Measurements from ENCODE around the gene PIGR. TPM values are rescaled to one million over a fixed set of nuclear protein-coding genes. Genes with fewer than 3 reads are reported as not detected.

PIGR gene
- total RNA-seq, 1 donor from 2014 or later: 813 TPM

GRCh38 chr1:206923009-206923960, 23.0 kb downstream of the PIGR start:
- no peaks in the 10 kb centered on the region for H3K36me3 ChIP-seq
- ATAC-seq (peak; percentile 25 to 35), DNase-seq (peak; percentile 54)
- peaks cover 42% of the 10 kb centered on the region for H3K4me1 ChIP-seq
- intact Hi-C loops (cut with DNase I): no loop called here
- no peaks in the 10 kb centered on the region for H3K9me3 ChIP-seq
- TF ChIP-seq, protein P1, sequence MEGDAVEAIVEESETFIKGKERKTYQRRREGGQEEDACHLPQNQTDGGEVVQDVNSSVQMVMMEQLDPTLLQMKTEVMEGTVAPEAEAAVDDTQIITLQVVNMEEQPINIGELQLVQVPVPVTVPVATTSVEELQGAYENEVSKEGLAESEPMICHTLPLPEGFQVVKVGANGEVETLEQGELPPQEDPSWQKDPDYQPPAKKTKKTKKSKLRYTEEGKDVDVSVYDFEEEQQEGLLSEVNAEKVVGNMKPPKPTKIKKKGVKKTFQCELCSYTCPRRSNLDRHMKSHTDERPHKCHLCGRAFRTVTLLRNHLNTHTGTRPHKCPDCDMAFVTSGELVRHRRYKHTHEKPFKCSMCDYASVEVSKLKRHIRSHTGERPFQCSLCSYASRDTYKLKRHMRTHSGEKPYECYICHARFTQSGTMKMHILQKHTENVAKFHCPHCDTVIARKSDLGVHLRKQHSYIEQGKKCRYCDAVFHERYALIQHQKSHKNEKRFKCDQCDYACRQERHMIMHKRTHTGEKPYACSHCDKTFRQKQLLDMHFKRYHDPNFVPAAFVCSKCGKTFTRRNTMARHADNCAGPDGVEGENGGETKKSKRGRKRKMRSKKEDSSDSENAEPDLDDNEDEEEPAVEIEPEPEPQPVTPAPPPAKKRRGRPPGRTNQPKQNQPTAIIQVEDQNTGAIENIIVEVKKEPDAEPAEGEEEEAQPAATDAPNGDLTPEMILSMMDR (IDR thresholded peaks at IDR 0.05): no peak
- peak overlapping the region; percentile 58 for H3K27ac ChIP-seq
- H3K27me3 ChIP-seq (ENCODE audit: low read depth): no peaks in the 10 kb centered on the region
- no peak overlapping the region for H3K4me3 ChIP-seq

GRCh38 chr1:206922524-206922923, 23.7 kb downstream of the PIGR start:
- Histone ChIP-seq H3K36me3 (no peaks in the 10 kb centered on the region), H3K27me3 (ENCODE audit: low read depth) (no peaks in the 10 kb centered on the region), H3K4me3 (no peak overlapping the region), H3K9me3 (no peaks in the 10 kb centered on the region), H3K27ac (peak overlapping the region; percentile 58), H3K4me1 (peaks cover 42% of the 10 kb centered on the region)
- no peak for DNase-seq
- no peak for ATAC-seq
- TF ChIP-seq, protein P1 (IDR thresholded peaks at IDR 0.05): no peak
- intact Hi-C loops (cut with DNase I): no loop called here

DNA sequence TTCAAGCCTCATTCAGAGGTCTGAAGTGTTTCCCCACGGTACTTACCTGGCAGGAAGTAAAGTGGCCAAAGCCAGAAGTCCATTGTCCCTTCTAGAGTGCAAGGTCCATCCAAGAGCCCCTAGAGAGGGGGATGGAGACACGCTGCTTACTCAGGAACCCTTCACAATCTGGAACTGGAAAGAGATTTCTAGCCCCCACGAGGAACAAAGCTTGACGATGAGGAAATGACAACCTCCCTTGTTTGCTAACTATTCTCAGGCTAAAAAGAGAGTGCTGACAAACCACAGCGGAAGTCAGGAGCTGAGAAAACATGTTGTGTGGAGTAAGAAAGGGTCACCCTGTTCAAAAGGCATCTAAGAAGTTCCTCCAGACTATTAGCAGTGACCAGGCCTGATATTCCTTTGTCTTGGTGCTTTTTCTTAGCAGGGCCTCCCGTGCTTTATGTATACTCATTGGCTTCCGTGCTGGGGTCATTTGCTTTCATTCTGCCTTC, 24.4 kb downstream of the PIGR start, which contains the start of gene FCMR:
Gene FCMR, minus strand, starts transcription at position 170 of the 494 bp plus-strand sequence. Its CDS starts 87 bp downstream, at position 83.
- DNase-seq: no peak
- peak; percentile 64 to 70 for ATAC-seq

GRCh38 chr1:206918076-206918475, 28.2 kb downstream of the PIGR start:
- H3K9me3 ChIP-seq: no peaks in the 10 kb centered on the region
- ATAC-seq (no peak), DNase-seq (no peak)
- no peak overlapping the region for H3K27ac ChIP-seq
- no peaks in the 10 kb centered on the region for H3K27me3 ChIP-seq (ENCODE audit: low read depth)
- H3K36me3 ChIP-seq: no peaks in the 10 kb centered on the region
- TF ChIP-seq, protein P1 (IDR thresholded peaks at IDR 0.05): no peak
- peaks cover 27% of the 10 kb centered on the region for H3K4me1 ChIP-seq
- H3K4me3 ChIP-seq: no peak overlapping the region
- intact Hi-C loops (cut with DNase I): loop anchor here (10.0 kb wide), 1 partner anchor 53 kb away; the partner anchor contains the start of gene IL20

More for the DNA sequence above, 24.4 kb downstream of the PIGR start, which contains the start of gene FCMR:
- H3K36me3 ChIP-seq: no peaks in the 10 kb centered on the region
- H3K9me3 ChIP-seq: no peaks in the 10 kb centered on the region
- peak within 1 kb of the TSS; percentile 58 for H3K27ac ChIP-seq
- TF ChIP-seq, protein P1 (IDR thresholded peaks at IDR 0.05): no peak
- intact Hi-C loops (cut with DNase I): no loop called here
- peaks cover 42% of the 10 kb centered on the region for H3K4me1 ChIP-seq
- H3K27me3 ChIP-seq (ENCODE audit: low read depth): no peaks in the 10 kb centered on the region
- peak within 1 kb of the TSS; percentile 35 for H3K4me3 ChIP-seq

DNA sequence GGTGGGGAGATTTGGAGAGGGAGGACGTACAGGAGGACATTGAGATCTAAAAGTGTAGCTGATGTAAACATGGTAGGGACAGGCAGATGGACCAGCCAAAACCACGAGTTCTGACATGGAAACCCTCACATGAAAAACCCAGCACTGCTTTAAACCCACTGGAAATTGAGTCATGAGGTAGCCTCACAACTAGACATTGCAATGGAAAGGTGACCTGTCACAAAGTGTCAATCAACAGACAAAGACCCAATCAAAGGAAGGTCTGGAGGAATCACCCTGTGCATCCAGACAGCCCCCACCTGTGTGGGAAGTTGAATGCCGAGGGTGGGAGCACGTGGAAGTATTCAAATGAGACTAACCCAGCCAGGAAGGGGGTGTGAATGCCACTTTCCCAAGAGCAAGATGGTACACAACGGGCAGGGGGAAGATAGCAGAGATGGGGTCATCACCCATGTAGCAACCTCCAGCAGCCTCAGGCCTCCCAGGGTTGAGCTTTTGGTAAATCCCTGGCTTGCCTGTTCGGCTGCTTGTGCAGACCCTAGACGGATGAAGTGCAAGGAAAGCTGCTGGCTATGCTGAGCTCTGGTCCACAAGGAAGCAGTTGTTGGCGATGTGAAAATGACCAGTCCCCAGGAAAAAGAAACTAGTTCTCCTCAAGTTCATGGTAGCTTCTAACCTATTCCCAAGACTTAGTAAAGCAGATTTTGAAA, 30.1 kb downstream of the PIGR start:
- TF ChIP-seq, protein P1 (IDR thresholded peaks at IDR 0.05): no peak
- H3K9me3 ChIP-seq: no peaks in the 10 kb centered on the region
- ATAC-seq (no peak), DNase-seq (no peak)
- no peak overlapping the region for H3K4me3 ChIP-seq
- H3K27me3 ChIP-seq (ENCODE audit: low read depth): no peaks in the 10 kb centered on the region
- H3K36me3 ChIP-seq: no peaks in the 10 kb centered on the region
- H3K27ac ChIP-seq: no peak overlapping the region
- intact Hi-C loops (cut with DNase I): loop anchor here (10.0 kb wide), 1 partner anchor 51 kb away; the partner anchor contains the start of gene IL20
- H3K4me1 ChIP-seq: peaks cover 13% of the 10 kb centered on the region

All from lower lobe of right lung (tissue), 2 donors.